Stimulated activated CD8-positive, alpha-beta memory T cell treated with anti-CD3 and anti-CD28 coated beads, Interleukin-7, amount 100 ng/mL, for 48 hours (primary cell): ENCODE results near the gene APOD.
"Not testable (repeated sequence)": the region's sequence is repeated elsewhere in the genome, so short reads cannot be mapped to it uniquely, and the experiment has no call there.

Source experiments
- DNase-seq, 2 donors: peaks; one replicate each; pipeline ENCODE4 v3.0.0-alpha.2; 2020; ENCODE audit warnings: low read depth in 1 of 2; ENCODE audit errors: extremely low read depth in 1 of 2

APOD gene

DNA sequence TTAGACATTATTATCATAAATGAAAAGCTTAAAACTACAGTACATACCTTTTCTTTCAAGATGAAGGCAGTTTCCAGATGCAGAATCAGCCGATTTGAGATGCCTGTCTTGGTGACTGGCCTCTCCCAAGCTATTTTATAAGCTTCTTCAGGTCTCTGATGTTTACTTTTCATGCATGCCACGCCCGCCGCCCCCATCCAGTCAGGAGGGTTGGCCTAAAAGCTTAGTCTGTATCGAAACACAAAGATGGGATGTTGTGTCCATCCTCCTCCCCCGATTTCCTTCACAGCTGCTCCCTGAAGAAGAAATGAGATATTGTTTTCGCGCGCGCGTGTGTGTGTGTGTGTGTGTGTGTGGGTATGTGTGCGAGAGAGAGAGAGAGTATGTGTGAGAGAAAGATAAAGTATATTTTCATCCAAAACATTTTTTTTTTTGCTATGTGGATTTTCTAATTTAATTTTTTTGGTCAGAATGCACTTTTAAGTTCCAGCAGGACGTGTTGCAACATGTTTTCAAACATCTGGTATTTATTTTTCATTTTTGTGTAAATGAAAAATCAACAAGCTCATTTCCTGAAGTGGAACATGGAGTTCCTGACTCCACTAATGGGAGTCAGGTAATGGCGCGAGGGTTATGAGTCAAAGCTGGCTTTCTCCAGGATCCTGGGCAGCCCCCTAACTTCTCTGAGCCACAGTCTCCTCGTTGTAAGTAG is at the start of gene APOD:
TSS of gene APOD (minus strand) at position 110 of the 712 bp plus-strand sequence. CDS start 4,479 bp downstream, outside the sequence.
- DNase-seq = no peak

DNA sequence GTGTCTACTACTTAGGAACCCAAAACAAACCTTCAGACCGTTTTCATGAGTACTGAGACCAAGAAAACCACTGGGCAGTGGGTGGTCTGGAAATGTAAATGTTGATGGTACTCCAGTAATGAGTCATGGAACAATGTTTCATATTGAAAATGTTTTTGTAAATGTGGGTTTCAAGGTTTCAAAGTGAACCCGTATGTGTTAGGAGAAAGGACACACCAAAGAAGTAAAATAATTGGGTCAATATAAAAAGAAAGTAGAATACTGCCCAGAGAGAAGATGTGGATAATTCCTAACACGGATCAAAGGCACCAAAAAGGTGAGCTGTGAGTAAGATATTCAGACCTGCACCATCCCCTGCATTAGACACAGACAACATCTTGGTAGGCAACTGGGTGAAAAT is 49.6 kb upstream of the APOD start:
- not testable (repeated sequence) for DNase-seq

DNA sequence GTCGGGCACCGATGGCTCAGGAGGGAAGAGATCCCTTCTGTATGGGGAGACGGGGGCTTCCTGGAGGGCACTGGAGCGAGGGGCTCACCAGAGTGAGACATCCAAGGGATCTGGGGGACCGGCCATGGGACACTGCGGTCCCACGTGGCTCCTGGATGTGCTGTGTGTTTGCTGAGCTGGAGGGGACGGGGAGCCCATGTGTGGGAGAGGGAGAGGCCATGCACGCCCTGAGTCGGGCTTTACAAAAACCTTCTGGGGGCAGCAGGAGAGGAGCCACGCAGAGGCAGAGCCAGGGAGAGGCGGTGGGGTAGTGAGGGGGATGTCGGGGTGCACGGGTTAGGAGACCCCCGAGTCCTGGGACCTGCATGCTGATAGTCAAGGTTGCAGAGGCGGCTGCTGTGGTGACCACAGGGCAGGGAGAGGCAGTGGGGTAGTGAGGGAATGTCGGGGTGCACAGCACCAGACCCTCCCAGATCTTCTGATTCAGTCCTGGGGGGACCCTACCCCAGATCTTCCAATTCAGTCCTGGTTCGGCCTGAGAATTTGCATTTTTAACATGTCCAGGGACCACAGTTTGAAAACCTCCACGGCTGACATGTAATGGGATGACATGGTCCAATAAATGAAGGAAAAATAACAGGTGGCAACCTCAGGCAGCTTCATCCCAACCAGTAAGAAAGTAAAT is 48.9 kb upstream of the APOD start:
- not testable (repeated sequence) for DNase-seq

DNA sequence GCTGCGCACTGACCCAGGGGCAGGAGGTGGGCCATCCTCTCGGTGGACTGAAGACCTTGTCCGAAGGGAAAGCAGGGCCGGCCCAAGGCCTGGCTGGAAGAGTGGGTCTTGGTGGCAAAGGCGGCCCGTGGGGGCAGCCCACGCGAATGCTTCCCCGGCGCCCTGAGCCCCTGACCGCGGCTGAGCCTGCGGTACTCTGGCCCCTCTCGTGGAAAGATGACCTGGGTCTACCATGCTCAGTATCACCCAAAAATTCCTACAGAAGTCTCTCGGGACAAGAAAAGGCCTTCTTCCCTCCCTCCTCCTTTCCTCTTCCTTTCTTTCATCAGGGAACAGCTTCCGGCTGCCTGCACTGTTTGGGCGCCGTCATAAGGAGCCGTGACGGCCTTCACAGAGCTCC is 48.3 kb upstream of the APOD start:
- not testable (repeated sequence) for DNase-seq

DNA sequence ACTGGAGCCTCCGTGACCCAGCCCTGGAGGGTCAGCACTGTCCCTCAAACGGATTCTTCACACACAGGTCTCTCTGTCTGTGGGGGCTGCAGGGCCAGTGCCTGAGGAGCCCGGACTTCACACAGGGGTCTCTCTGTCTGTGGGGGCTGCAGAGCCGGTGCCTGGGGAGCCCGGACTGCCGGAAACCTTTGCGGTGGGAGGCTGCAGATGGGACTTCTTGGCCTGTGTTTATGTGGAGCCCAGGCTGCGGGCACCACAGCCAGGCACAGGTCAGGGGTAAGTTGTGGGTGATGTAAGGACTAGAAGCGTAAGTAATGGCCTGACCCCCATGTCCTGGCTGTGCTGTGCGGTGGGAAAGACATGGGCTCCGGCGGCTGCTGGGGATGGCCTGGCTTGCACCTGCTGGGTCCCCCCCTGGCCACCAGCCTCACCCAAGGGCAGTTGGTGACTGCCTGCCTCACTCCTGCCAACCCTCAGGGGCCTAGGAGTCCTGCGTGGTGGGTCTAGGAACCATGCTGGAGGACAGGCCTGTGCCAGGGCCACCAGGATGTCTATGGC is 47.3 kb upstream of the APOD start:
- DNase-seq = not testable (repeated sequence)

DNA sequence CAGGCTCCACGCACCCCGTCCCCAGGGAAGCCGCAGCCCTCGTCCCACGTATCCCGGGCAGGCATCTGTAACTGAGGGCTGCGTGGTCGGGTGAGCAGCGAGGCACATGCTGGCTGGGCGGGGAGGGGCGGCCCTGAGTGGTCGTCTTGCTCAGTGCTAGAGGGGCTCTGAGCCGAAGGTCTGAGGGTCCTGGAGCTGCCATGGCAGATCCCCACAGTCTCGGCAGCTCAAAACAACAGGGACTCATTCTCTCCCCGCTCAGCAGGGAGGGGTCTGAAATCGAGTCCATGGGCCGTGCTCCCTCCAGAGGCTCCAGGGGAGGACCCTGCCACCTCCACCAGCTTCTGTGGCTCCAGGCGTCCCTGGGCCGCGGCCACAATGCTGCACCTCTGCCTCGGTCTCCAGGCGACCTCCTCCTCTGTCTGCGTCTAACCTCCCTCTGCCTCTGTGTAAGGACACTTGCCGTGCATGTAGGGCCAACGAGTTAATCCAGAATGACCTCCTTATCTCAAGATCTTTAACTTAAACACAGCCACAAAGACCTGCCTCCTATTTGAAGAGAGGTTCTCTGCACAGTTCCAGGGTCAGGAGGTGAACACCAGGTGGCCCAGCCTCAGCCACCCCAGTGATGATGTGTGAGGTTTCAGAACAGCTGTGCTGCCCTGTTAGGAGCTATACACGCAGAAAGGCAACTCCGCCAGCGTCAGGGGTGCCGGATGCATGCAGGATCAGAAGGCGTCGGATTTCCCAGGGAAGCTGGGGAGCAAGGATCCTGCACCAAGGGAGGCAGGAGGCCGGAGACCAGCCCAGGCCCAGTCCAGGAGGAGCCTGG is 46.6 kb upstream of the APOD start:
- DNase-seq = not testable (repeated sequence)

DNA sequence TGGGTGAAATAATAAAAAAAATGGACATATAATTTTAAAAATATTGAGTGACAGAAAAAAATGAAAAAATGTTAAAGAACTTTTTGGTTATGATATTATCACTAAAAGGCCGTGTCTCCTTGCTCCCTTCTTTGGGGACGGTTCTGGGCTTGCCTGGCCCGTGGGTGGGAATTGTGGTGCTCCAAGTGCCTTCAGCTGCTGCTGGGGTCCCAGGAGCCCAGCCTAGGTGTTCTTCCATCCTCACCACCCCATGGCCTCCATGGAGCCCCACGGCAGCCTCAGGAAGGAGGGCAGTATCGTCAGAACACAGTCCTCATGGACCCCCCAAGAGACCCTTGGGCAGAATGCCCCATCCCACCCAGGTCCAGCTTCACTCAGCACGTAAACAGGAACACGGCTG is 45.9 kb upstream of the APOD start:
- DNase-seq = not testable (repeated sequence)

DNA sequence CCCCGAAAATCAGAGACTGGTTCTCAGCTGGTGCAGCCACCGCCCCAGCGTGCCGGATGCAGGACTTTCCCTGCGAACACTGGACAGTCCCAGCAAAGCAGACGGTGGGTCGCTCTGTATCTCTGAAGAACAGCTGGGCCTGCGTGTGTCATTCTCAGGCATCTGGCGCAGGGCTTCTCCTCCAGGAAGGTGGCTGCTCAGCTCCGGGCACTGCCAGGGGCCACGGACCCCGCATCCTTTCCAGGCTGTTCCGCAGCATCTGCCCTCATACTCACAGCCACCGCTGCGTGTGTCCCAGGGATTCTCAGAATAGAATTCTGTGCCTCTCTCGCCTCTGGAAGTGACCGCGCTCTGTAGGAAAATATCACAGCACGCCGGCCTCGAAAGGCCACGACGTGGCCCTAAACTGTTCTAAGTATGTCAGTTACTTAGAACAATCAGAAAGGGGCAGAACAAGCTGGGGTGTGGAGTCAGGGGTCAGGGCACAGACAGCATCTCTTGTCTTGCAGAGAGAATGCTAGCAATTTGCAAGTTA is 44.7 kb upstream of the APOD start:
- DNase-seq = not testable (repeated sequence)

DNA sequence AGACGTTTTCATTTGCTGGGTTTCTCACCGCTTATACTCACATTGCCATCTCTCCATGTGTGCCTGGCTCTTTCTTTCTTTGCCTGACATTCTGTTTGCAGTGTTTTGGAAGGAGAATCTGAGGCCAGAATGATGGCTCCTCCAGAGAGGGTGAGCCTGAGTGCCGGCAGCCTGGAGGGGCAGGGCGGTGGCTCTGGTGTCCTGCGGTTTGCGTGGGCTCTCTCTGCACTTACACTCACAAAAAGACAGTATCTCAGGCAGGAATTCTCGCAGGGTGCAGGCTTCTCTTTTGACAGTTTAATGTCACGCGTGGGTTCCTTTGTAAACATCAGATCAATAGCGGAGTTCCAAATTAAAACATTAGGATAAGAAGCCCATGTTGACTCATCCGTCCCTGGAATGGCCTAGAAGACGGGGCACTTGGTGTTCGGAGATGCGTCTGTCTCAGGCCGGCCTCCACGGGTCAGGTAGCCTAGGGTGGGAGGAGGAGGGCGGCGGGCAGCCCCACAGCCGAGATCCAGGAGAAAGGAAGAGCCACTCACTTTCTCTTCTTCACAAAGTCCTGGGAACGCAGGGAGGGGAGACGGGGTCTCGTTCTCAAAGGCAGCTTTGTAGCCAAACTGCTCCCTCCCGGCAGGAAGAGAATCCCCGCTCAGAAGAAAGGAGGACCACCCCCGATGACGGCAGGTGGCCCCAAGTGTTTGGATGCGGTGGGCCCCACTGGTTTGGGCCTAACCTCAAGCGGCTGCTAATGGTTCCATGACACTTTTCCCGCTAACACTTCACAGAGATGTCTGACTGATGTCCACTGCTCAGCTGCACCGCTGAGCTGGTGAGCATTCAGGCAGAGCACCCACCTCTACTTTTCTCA is 44.0 kb upstream of the APOD start:
- not testable (repeated sequence) for DNase-seq

DNA sequence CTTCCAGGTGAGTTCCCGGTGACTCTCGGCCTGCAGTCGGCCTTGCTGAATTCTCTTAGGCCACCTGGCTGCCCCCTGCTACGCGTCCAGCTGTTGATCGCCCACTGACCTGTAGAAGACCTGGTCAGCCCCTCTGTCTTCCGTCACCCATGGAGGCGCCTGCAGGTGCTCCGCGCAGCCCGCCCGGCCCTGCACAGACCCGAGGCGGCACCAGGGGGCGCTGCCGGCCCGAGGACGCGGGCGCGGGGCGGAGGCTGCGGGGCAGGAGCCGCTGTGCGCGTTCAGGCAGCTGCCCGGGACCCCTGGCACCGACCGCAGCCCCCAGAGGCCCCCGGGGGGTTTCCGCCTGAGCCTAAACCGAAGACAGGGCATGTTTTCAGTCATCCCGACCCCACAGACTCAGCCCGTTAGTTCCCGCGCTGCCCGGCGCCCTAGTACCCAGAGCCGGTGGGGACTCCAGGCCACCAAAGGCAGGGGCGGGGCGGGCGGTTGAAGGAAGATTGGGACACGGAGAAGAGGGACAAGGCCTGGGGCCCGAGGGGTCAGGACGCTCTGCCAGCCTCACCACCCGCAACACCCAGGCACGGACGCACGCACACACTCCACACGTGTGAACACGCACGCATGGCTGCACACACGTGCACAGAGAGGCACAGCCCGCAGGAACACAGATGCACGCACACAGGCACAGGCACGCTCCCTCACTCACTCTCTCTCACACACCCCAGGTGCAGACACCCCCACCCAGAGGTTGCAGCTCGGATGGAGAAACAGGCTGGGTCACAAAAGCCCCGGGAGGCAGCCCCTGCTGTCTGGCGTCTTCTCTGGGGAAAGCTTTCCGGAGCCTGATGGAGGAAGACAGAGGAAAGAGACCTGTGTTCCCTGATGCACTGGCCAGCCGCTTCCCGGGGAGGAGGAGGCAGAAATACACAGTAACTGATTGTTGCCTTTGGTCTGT is 41.1 kb upstream of the APOD start:
- DNase-seq = not testable (repeated sequence)

DNA sequence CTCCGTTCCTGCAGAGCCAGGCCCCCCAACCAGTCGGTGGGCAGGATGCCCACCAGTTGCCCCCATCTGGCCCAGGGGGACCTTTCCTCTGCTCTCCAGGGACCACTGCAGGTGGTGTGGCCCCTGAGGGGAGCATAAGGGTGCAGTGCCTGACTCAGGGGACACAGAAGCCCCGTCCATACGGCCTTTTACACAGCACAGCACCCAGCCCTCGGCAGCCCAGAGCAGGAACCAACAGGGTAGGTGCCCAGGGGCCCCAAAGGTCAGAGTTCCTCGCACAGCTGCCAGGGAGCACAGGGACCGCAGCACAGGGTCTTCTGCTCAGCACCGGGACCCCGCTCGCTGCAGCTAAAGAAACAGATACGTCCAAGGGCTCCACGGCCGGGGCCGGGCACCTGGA is 40.4 kb upstream of the APOD start:
- not testable (repeated sequence) for DNase-seq

DNA sequence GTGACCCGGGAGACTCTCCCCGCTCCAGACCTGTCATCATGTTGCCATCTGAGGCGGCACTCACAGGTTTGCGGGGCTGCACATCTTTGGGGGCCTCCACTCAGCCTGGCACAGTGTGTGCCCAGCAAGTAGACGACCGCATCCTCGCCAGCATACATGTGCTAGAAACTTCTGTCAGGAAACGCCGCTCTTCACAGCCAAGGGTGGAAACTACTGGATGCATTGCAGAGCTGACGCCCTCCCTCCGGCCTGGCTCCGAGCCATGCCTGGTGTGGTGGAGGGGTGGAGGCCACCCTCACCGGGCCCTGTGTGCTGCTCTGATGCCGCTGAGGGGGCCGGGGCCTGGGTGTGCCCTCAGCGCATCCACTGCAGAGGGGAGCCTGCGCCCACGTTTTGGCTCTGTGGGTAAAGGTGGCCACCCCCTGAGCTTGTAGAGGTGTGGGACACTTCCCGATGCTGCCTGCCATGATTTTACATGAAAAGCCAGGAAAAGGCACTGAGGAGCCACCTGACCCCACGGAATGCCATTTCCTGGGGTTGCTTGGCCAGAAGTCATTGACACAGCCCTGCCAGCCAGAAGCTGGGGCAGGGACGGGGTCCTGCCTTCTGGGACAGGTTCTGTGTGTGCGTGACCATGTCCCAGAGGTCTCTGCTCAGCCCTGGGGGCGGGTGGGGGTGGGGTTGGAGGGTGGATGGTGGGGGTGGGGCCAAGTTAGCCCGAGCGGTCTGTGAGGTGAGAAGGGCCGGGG is 39.7 kb upstream of the APOD start:
- not testable (repeated sequence) for DNase-seq

DNA sequence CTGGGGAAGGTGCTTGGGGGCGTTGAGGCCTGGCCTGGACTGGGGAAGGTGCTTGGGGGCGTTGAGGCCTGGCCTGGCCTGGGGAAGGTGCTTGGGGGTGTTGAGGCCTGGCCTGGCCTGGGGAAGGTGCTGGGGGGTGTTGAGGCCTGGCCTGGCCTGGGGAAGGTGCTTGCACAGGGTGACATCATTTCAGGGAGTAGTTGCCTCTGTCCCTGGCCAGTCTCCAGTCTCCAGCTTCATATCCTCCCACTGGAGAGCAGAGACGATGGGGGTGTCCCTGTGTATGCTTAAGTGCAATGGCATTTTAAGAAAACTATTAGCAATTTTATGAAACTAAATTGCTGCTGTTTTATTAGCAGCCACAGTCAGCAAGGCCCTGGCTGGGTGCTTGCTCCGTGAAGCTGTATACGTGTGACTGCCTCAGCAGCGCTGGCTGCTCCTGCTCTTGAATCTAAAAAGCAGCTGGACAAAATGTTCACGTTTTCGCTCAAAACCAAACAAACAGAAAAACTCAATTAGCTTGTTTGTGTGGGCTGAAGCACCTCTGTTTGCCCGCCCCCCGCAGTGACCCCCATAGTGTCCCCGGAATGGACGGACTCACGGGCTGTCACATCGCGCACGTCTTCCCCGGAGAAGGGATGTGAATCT is 38.9 kb upstream of the APOD start:
- DNase-seq = not testable (repeated sequence)

DNA sequence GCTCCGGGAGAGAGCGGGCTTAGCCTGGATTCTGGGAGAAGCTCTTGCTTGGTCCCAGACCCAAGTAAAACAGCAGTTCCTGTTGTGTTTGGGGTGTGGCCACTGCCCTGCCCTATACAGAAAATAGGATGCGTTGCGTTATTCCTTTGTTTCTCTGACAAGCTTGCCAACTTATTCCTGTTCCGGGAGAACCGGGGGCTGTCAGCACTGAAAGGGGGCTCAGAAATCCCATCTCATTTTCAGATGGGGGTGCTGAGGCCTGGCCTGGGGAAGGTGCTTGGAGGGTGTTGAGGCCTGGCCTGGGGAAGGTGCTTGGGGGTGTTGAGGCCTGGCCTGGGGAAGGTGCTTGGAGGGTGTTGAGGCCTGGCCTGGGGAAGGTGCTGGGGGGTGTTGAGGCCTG is 38.3 kb upstream of the APOD start:
- DNase-seq = not testable (repeated sequence)

DNA sequence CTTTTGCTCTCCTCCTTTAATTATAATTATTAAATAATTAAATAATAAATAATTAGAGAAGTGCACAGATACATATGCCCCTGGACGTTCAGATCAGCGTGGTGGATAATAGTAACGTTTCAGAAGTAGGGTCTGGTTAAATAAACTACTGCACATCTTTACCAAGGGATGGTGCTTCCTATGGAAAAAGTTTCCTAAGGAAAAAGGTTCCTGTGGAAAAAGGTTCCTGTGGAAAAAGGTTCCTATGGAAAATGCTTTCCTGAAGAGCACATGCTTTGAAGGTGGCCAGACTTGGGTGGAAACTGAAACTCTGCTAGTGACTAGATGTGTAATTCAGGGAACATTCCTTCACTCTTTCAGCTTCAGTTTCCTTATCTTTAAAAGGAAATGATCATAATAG is 37.4 kb upstream of the APOD start:
- DNase-seq = not testable (repeated sequence)

DNA sequence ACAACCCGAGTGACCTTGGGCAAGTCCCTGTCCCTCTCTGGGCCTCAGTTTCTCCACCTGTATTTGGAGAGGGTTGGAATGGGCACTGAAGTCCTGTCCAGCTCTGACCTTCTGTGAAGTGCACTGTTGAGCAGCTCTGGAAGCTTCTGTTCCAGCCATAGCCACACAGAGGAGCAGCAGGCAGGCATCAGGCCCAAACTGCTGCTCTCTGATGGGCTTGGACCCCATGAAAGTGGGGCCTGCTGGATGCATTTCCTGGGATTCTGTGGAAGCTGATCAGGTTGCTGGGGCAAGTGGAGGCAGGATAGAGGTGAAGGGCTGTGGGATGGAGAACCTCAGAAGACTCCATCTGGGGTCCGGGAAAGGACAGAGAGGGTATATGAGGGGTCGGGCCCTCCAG is 36.7 kb upstream of the APOD start:
- DNase-seq = not testable (repeated sequence)

DNA sequence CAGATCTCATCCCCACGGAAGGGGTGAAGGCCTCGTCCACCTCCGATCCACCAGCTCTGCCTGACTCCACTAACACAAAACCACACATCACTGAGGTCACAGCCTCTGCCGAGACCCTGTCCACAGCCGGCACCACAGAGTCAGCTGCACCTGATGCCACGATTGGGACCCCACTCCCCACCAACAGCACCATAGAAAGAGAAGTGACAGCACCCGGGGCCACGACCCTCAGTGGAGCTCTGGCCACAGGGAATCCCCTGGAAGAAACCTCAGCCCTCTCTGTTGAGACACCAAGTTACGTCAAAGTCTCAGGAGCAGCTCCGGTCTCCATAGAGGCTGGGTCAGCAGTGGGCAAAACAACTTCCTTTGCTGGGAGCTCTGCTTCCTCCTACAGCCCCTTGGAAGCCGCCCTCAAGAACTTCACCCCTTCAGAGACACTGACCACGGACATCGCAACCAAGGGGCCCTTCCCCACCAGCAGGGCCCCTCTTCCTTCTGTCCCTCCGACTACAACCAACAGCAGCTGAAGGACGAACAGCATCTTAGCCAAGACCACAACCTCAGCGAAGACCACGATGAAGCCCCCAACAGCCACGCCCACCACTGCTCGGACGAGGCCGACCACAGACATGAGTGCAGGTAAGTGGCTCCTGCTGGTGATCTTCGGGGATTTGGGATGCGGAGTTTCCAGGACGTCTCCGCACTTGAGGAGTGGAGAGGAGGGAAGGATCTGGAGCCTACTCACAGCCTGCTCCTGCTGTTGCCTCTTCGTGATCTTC is 36.0 kb upstream of the APOD start:
- not testable (repeated sequence) for DNase-seq
